Melanocyte of skin (primary cell): ENCODE measurements around the gene TSPAN17. TPM values are rescaled to one million over a fixed set of nuclear protein-coding genes. Genes with fewer than 3 reads are reported as not detected.

Source experiments
- small RNA-seq, 2 donors: library from RNA; depleted of rRNA; stranded (forward); fragments of <200 nt; gene quantifications; one replicate each; pipeline ENCODE3, GENCODE V24; 2012
- total RNA-seq, 2 donors: library from RNA; depleted of rRNA; stranded (reverse); fragments of >200 nt; gene quantifications; 2 replicates each; pipeline ENCODE4 v1.2.3, GENCODE V29; 2012

The TSPAN17 gene, protein sequence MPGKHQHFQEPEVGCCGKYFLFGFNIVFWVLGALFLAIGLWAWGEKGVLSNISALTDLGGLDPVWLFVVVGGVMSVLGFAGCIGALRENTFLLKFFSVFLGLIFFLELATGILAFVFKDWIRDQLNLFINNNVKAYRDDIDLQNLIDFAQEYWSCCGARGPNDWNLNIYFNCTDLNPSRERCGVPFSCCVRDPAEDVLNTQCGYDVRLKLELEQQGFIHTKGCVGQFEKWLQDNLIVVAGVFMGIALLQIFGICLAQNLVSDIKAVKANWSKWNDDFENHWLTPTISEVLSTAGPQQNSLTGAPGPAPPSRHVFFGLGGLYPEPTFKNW
- total RNA-seq, result 10 to 100 TPM; 36.0 to 38.2 TPM

DNA sequence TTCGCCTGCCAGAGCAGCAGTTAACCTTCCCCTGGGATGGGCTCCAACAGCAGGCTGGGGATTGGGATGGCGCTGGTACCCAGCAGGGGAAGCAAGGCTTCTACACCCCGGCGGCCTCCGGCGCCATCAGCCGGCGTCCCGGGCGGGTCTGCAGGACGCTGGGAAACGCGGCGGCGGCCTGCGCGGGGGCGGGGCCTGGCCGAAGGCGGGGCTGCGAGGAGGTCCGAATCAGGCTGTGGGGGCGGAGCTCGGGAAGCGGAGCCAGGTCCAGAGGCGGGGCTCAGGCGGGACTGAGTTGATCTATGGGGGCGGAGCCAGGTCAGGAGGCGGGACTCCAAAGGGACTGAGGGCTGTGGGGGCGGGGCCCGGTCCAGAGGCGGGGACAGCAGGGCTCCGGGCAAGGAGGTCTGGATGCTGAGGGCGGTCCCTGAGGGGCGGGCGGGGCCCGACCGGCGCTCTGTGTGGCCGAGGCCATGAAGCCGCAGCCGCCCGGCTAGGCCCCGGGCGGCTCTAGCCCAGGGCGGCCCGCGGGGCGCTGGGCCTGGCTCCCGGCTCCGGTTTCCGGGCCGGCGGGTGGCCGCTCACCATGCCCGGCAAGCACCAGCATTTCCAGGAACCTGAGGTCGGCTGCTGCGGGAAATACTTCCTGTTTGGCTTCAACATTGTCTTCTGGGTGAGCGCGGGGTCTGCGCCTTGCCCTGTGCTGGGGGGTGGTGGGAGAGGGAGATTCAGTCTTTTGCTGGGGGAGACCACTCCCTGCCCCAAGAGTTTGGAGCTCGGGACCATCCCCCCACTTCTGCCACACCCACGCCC lies at the start of gene TSPAN17:
Gene TSPAN17, plus strand, starts transcription at position 455 of the 813 bp plus-strand sequence. Its CDS starts 132 bp downstream, at position 587.

DNA sequence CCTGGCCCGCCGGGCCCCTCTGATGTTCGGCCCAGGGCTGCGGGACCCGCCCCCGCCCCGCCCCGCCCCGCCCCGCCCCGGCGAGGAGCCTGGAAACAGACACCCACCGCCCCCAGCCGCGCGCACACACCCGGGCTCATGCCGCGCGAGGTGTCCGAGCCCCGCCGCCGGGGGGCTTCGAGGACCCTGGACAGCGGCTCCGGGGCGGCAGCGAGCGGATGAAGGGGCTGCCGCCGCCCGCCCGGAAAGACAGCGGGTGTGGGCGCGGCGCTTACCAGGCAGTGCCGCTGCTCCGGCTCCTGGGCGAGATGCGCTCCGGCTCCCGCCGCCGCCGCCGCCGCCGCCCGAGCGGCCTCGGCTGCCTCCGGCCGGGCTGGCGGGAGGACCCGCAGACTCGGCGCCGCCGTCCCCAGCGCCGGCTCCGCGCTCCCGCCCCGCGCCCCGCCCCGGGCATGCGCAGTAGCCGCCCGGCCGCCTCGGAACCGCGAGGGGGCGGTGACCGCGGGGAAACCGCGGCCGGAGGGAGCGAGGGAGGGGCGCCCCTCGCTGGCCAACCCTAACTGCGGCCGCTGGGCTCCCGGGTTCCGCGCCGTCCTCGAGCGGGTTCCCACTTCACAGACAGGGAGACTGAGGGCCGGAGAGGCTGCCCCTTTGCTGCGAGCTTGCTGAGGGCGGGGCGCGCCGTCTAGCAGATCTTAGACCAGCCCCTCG lies 37.4 kb upstream of the TSPAN17 start, which contains the start of gene GPRIN1:
Gene GPRIN1, minus strand, starts transcription at position 433 of the 711 bp plus-strand sequence. CDS start 10,322 bp downstream, outside the sequence.

DNA sequence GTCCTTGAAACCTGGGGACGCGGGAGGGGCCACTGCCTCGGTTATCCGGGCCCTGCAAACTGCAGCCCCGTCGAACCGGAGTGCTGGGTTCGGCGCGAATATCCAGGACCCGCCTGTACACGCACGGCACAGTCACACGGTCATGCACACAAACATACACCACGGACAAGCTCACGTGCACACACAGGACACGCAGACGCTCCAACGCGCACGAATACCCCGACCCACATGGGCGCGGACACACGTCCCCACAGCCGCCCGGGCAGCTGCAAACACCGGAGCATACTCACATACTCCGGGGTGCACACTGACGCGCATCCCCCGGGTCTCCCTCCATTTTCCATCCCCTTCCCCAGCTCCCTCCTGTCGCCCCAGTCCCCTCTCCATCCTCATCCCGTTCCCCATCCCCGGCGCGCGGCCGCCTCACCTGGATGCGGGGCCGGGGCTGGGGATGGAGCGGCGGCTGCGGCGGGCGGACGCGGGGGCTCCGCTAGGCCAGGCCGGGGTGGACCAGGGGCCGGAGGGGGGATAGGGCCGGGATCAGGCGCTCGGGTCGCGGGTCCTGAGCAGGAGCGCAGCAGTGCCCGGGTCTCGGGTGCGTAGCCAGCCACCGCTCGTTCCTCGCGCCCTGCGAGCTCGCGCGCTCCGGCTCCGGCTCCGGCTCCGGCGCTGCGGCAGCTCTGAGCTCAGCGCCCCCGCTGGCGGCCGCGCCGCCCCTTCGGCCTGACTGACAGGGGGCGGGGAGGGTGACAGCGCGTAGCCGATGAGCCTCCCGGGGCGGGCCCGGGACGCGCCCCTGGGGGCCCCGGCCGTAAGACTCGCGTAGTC lies 17.2 kb upstream of the TSPAN17 start, which contains the start of the genes EIF4E1B and SNCB:
Gene EIF4E1B, plus strand, starts transcription at position 823 of the 828 bp plus-strand sequence. CDS start 12,113 bp downstream, outside the sequence.
Gene SNCB, minus strand, starts transcription at position 682 of the 828 bp plus-strand sequence. CDS start 880 bp downstream, outside the sequence.

Small RNAs within 50 kb of the gene (small RNA-seq; reads per million reads assigned to genes)
- 0 reads per million in 2 donors for gene MIR4281

Other genes with a start within 250 kb of the TSPAN17 start
- 10 to 100 TPM; 63.3 to 68.6 TPM for gene CLTB, start 230.9 kb upstream of the TSPAN17 start, total RNA-seq
- gene FAF2, start 199.1 kb upstream of the TSPAN17 start, total RNA-seq, result 10 to 100 TPM; 33.4 to 49.6 TPM
- gene RNF44, start 110.1 kb upstream of the TSPAN17 start, total RNA-seq, result 1 to 10 TPM; 4.3 to 5.9 TPM
- gene CDHR2, start 98.1 kb upstream of the TSPAN17 start, total RNA-seq, result not detected
- 10 to 100 TPM; 11.4 to 14.3 TPM for gene GPRIN1, start 37.3 kb upstream of the TSPAN17 start, total RNA-seq
- gene SNCB, start 16.9 kb upstream of the TSPAN17 start, total RNA-seq, result under 1 TPM; 0.34 to 0.67 TPM
- gene EIF4E1B, start 16.8 kb upstream of the TSPAN17 start, total RNA-seq, result not detected
- not detected for gene UNC5A, start 163.1 kb downstream of the TSPAN17 start, total RNA-seq